ENCODE results near the gene CMIP.
"Not testable (repeated sequence)": the region's sequence is repeated elsewhere in the genome, so short reads cannot be mapped to it uniquely, and the experiment has no call there.

The CMIP gene

DNA sequence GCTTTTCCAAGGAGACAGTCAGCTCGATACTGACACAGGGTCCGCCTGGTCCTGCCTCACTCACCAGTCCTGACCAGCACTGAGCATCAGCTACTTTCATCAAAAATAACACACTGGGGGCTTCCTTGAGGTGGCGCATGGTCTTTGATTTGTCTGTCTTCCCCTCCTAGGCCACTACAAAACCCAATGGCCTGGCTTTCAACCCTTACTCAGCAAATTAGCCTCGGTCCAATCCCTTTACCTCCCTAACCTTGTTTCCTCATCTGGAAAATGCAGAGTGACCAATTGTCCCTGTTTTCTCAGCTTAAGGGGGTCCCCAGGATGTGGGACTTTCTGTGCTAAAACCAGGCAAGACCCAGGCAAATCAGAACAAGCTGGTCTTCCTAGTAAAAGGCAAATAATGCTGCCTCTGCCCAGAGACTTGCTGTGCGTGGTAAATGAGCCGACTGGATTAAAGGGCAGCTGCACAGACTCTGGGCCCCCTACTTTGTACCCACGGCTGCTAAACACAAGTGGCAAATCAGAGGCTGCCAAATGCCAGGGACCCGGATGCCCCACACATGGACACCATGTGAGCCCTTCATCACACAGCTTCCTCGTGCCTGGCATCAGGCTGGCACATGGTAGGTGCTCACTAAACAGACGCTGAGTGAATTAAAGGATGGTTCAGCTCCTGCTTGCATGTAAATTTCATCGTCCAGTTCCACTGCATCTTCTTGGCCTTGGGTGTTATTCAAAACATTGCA lies 31.2 kb upstream of the CMIP start:
- Histone ChIP-seq H3K4me3 (ENCODE audit: insufficient read length, low read depth) (no peak overlapping the region), H3K27me3 (ENCODE audit: insufficient read depth, insufficient read length) (no peaks in the 10 kb centered on the region), H3K36me3 (ENCODE audit: insufficient read depth, insufficient read length, low read length) (no peaks in the 10 kb centered on the region), H3K9me3 (ENCODE audit: insufficient read depth, low read length) (no peaks in the 10 kb centered on the region), H3K9ac (ENCODE audit: insufficient read length, low read depth) (no peak overlapping the region), H3K4me1 (ENCODE audit: insufficient read depth, insufficient read length) (peaks cover 19% of the 10 kb centered on the region)
- no peak for TF ChIP-seq ZNF274 (IDR thresholded peaks at IDR 0.05; ENCODE audit: low read depth, low read length)
- no peak for TF ChIP-seq SUZ12 (IDR thresholded peaks at IDR 0.05; ENCODE audit: extremely low read depth, insufficient read depth, insufficient read length)
- no peak for TF ChIP-seq YY1 (IDR thresholded peaks at IDR 0.05; ENCODE audit: insufficient read depth, insufficient read length)
- no peak for DNase-seq (ENCODE audit: low read depth, low spot score)

DNA sequence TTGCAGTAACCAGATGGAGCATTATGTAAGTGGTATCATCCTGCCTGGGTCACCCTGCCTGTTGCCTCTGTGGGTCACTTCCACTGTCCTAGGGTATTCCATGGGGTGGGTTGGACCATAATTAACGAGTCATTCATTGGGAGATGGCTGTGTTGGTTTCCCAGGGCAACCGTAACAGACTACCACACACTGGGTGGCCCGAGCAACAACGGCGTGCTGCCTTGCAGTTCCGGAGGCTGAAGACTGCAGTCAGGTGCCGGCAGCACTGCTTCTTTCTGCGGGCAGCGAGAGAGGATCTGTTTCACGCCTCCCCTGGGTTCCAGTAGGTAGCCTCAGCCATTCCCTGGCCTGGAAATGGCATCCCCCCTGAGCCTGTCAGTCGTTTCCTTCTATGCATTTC lies 28.9 kb upstream of the CMIP start:
- DNase-seq (ENCODE audit: low read depth, low spot score) = no peak
- Histone ChIP-seq H3K27me3 (ENCODE audit: insufficient read depth, insufficient read length) (no peaks in the 10 kb centered on the region), H3K9me3 (ENCODE audit: insufficient read depth, low read length) (no peaks in the 10 kb centered on the region), H3K9ac (ENCODE audit: insufficient read length, low read depth) (no peak overlapping the region), H3K36me3 (ENCODE audit: insufficient read depth, insufficient read length, low read length) (no peaks in the 10 kb centered on the region), H3K4me1 (ENCODE audit: insufficient read depth, insufficient read length) (peaks cover 19% of the 10 kb centered on the region), H3K4me3 (ENCODE audit: insufficient read length, low read depth) (no peak overlapping the region)
- TF ChIP-seq ZNF274 (IDR thresholded peaks at IDR 0.05; ENCODE audit: low read depth, low read length) (no peak), SUZ12 (IDR thresholded peaks at IDR 0.05; ENCODE audit: extremely low read depth, insufficient read depth, insufficient read length) (no peak), YY1 (IDR thresholded peaks at IDR 0.05; ENCODE audit: insufficient read depth, insufficient read length) (no peak)

DNA sequence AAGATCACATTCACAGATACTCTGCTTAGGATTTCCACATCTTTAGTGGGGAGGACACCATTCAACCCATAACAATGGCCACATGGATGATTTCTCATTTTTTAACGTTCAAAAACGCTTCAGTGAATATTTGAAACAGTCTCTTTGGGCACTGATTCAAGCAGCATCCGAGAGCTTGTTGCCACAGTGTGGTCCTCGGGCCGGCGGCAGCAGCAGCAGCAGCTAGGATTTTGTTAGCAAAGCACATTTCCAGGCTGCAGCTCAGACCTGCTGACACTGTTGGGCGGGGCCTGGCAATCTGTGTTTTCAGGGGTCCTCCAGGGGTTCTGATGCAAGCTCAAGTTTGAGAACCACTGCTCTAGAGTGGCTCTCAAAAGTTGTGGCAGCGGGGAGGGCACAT lies 27.9 kb upstream of the CMIP start:
- Histone ChIP-seq H3K9me3 (ENCODE audit: insufficient read depth, low read length) (no peaks in the 10 kb centered on the region), H3K27me3 (ENCODE audit: insufficient read depth, insufficient read length) (no peaks in the 10 kb centered on the region), H3K9ac (ENCODE audit: insufficient read length, low read depth) (no peak overlapping the region), H3K4me1 (ENCODE audit: insufficient read depth, insufficient read length) (peaks cover 19% of the 10 kb centered on the region), H3K4me3 (ENCODE audit: insufficient read length, low read depth) (no peak overlapping the region), H3K36me3 (ENCODE audit: insufficient read depth, insufficient read length, low read length) (no peaks in the 10 kb centered on the region)
- TF ChIP-seq ZNF274 (IDR thresholded peaks at IDR 0.05; ENCODE audit: low read depth, low read length) (no peak), SUZ12 (IDR thresholded peaks at IDR 0.05; ENCODE audit: extremely low read depth, insufficient read depth, insufficient read length) (no peak), YY1 (IDR thresholded peaks at IDR 0.05; ENCODE audit: insufficient read depth, insufficient read length) (no peak)
- no peak for DNase-seq (ENCODE audit: low read depth, low spot score)

DNA sequence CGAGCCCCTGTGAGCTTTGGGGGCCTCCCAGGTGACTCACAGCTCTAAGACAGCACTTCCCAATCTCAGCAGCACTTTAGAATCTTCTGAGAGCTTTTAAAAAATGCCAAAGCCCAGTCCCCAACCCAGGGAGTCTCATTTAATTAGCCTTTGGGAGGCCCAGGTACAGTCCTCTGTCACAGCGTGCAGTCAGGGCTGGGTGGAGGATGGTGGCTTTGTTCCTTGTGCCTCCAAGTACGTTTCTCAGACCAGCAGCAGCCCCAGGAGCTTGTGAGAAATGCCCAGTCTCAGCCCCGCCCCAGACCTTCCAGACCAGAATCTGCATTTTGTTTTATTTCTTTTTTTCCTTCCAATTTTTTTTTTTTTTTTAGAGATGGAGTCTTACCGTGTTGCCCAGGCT lies 27.4 kb upstream of the CMIP start:
- no peaks in the 10 kb centered on the region for H3K27me3 ChIP-seq (ENCODE audit: insufficient read depth, insufficient read length)
- H3K4me3 ChIP-seq (ENCODE audit: insufficient read length, low read depth) = no peak overlapping the region
- no peak for DNase-seq (ENCODE audit: low read depth, low spot score)
- H3K4me1 ChIP-seq (ENCODE audit: insufficient read depth, insufficient read length) = peaks cover 19% of the 10 kb centered on the region
- no peaks in the 10 kb centered on the region for H3K36me3 ChIP-seq (ENCODE audit: insufficient read depth, insufficient read length, low read length)
- no peaks in the 10 kb centered on the region for H3K9me3 ChIP-seq (ENCODE audit: insufficient read depth, low read length)
- TF ChIP-seq SUZ12 (IDR thresholded peaks at IDR 0.05; ENCODE audit: extremely low read depth, insufficient read depth, insufficient read length) (no peak), ZNF274 (IDR thresholded peaks at IDR 0.05; ENCODE audit: low read depth, low read length) (no peak), YY1 (IDR thresholded peaks at IDR 0.05; ENCODE audit: insufficient read depth, insufficient read length) (no peak)
- no peak overlapping the region for H3K9ac ChIP-seq (ENCODE audit: insufficient read length, low read depth)

DNA sequence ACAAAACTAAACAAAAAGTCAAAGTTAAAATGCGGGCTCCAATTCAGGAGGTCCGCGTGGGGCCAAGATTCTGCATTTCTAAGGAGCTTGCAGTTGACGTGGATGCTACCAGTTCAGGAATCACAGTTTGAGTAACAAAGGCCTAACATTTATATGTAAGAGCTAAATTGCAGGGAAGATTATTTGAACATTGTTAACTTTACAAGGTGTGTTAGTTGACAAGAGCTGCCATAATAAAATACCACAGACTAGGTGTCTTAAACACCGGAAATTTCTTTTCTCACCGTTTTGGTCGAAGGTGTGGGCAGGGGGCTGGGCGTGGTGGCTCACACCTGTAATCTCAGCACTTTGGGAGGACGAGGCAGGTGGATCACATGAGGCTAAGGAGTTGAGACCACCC lies 24.8 kb upstream of the CMIP start:
- Histone ChIP-seq H3K9ac (ENCODE audit: insufficient read length, low read depth) (no peak overlapping the region), H3K36me3 (ENCODE audit: insufficient read depth, insufficient read length, low read length) (no peaks in the 10 kb centered on the region), H3K9me3 (ENCODE audit: insufficient read depth, low read length) (no peaks in the 10 kb centered on the region), H3K4me1 (ENCODE audit: insufficient read depth, insufficient read length) (peaks cover 12% of the 10 kb centered on the region), H3K4me3 (ENCODE audit: insufficient read length, low read depth) (no peak overlapping the region), H3K27me3 (ENCODE audit: insufficient read depth, insufficient read length) (no peaks in the 10 kb centered on the region)
- DNase-seq (ENCODE audit: low read depth, low spot score) = no peak
- TF ChIP-seq ZNF274 (IDR thresholded peaks at IDR 0.05; ENCODE audit: low read depth, low read length) (no peak), SUZ12 (IDR thresholded peaks at IDR 0.05; ENCODE audit: extremely low read depth, insufficient read depth, insufficient read length) (no peak), YY1 (IDR thresholded peaks at IDR 0.05; ENCODE audit: insufficient read depth, insufficient read length) (no peak)

DNA sequence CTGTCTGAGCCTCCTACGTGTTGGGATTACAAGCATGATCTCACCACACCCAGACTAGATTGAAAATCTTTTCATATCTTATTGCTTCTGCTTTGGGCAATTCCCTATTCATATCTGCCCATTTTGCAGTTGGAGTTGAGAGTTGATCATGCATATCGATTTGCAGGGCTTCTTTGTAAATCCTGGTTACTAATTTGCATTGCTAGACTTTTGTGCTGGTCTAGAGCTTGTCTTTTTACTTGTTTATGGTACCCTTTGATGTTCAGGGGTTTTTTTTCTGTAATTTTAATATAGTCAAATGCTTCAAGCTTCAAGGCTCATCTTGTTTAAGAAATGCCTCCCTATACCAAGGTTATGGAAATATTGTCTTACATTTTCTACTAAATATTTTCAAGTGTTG lies 23.5 kb upstream of the CMIP start:
- Histone ChIP-seq H3K4me3 (ENCODE audit: insufficient read length, low read depth) (no peak overlapping the region), H3K9ac (ENCODE audit: insufficient read length, low read depth) (no peak overlapping the region), H3K36me3 (ENCODE audit: insufficient read depth, insufficient read length, low read length) (no peaks in the 10 kb centered on the region), H3K27me3 (ENCODE audit: insufficient read depth, insufficient read length) (no peaks in the 10 kb centered on the region), H3K4me1 (ENCODE audit: insufficient read depth, insufficient read length) (peaks cover 8% of the 10 kb centered on the region), H3K9me3 (ENCODE audit: insufficient read depth, low read length) (no peaks in the 10 kb centered on the region)
- TF ChIP-seq ZNF274 (IDR thresholded peaks at IDR 0.05; ENCODE audit: low read depth, low read length) = no peak
- no peak for TF ChIP-seq YY1 (IDR thresholded peaks at IDR 0.05; ENCODE audit: insufficient read depth, insufficient read length)
- no peak for TF ChIP-seq SUZ12 (IDR thresholded peaks at IDR 0.05; ENCODE audit: extremely low read depth, insufficient read depth, insufficient read length)
- DNase-seq (ENCODE audit: low read depth, low spot score) = no peak

DNA sequence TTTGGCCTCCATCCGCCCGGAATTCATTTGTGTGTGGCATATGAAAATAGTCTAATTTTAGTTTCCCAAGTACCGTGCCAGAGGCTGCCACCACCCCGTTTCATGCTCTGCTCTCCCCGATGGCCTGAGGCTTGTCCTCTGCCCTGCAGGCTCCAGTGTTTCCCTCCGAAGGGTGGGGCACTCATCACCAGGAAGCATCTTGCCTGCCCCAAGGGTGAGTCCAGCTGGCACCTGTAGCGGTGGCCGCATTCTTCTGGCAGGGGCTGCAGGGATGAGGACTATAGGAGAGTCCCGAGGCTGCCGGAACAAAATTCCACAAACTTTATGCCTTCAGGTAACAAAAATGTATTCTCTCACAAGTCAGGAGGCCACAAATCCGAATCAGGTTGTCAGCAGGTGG lies 23.1 kb upstream of the CMIP start:
- no peaks in the 10 kb centered on the region for H3K9me3 ChIP-seq (ENCODE audit: insufficient read depth, low read length)
- no peaks in the 10 kb centered on the region for H3K36me3 ChIP-seq (ENCODE audit: insufficient read depth, insufficient read length, low read length)
- no peak overlapping the region for H3K9ac ChIP-seq (ENCODE audit: insufficient read length, low read depth)
- H3K4me3 ChIP-seq (ENCODE audit: insufficient read length, low read depth) = no peak overlapping the region
- H3K4me1 ChIP-seq (ENCODE audit: insufficient read depth, insufficient read length) = peaks cover 6% of the 10 kb centered on the region
- TF ChIP-seq ZNF274 (IDR thresholded peaks at IDR 0.05; ENCODE audit: low read depth, low read length) (no peak), SUZ12 (IDR thresholded peaks at IDR 0.05; ENCODE audit: extremely low read depth, insufficient read depth, insufficient read length) (no peak), YY1 (IDR thresholded peaks at IDR 0.05; ENCODE audit: insufficient read depth, insufficient read length) (no peak)
- H3K27me3 ChIP-seq (ENCODE audit: insufficient read depth, insufficient read length) = no peaks in the 10 kb centered on the region
- DNase-seq (ENCODE audit: low read depth, low spot score) = no peak

DNA sequence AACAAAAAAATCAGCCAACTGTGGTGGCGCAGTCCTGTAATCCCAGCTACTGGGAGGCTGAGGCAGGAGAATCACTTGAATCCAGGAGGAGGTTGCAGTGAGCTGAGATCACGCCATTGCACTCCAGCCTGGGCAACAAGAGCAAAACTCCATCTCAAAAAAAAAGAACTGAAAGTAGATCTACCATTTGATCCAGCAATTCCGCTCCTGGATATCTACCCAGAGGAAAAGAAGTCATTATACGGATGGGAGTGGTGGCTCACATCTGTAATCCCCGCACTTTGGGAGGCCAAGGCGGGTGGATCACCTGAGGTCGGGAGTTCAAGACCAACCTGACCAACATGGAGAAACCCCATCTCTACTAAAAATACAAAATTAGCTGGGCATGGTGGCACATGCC lies 22.5 kb upstream of the CMIP start:
- H3K36me3 ChIP-seq (ENCODE audit: insufficient read depth, insufficient read length, low read length); H3K27me3 ChIP-seq (ENCODE audit: insufficient read depth, insufficient read length); H3K4me3 ChIP-seq (ENCODE audit: insufficient read length, low read depth); H3K9ac ChIP-seq (ENCODE audit: insufficient read length, low read depth); DNase-seq (ENCODE audit: low read depth, low spot score); H3K9me3 ChIP-seq (ENCODE audit: insufficient read depth, low read length); H3K4me1 ChIP-seq (ENCODE audit: insufficient read depth, insufficient read length): not testable (repeated sequence)

All from NT2/D1 (cell line).